Measurements from ENCODE around the gene AVPR2.

AVPR2 gene

DNA sequence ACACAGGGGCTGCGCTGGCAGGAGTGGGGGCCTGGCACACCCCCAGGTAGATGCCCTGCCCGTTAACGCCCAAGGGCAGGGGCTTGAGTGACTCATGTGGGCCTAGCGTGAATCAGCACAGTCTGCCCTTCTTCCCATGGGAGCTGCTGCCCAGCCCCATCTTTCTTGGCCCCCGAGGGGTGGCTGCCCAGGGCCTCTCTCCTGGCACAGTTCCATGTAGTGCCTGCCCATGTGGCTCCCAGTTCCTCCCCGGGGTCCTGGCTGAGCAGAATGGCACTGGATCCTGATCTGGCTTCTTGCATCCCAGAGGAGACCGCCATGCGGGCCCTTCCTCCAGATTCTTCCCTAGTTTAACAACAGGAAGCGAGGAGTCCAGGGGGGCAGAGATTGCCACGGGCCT lies 2.1 kb upstream of the AVPR2 start:
- Histone ChIP-seq H3K9ac (ENCODE audit: low read depth, low read length) (no peak overlapping the region), H3K4me2 (ENCODE audit: insufficient read depth, low read length) (no peak overlapping the region), H3K27me3 (ENCODE audit: insufficient read depth, low read length, poor library complexity) (no peaks in the 10 kb centered on the region), H4K20me1 (ENCODE audit: insufficient read depth, low read length) (no peaks in the 10 kb centered on the region), H2AFZ (ENCODE audit: low read depth, low read length) (no peak overlapping the region), H3K27ac (ENCODE audit: low read length) (no peak overlapping the region), H3K36me3 (ENCODE audit: insufficient read depth, low read length) (peaks cover 5% of the 10 kb centered on the region), H3K4me1 (ENCODE audit: insufficient read depth, low read length) (peaks cover 18% of the 10 kb centered on the region), H3K9me3 (ENCODE audit: insufficient read depth, low read length, severe bottlenecking) (no peaks in the 10 kb centered on the region), H3K4me3 (ENCODE audit: low read depth in 1 of 2, low read length in 2 of 2) (no peak overlapping the region), H3K79me2 (ENCODE audit: insufficient read depth, low read length) (no peaks in the 10 kb centered on the region)
- TF ChIP-seq EZH2 (IDR thresholded peaks at IDR 0.05; ENCODE audit: borderline replicate concordance, low read depth, low read length, severe bottlenecking) = no peak
- TF ChIP-seq, protein P1, sequence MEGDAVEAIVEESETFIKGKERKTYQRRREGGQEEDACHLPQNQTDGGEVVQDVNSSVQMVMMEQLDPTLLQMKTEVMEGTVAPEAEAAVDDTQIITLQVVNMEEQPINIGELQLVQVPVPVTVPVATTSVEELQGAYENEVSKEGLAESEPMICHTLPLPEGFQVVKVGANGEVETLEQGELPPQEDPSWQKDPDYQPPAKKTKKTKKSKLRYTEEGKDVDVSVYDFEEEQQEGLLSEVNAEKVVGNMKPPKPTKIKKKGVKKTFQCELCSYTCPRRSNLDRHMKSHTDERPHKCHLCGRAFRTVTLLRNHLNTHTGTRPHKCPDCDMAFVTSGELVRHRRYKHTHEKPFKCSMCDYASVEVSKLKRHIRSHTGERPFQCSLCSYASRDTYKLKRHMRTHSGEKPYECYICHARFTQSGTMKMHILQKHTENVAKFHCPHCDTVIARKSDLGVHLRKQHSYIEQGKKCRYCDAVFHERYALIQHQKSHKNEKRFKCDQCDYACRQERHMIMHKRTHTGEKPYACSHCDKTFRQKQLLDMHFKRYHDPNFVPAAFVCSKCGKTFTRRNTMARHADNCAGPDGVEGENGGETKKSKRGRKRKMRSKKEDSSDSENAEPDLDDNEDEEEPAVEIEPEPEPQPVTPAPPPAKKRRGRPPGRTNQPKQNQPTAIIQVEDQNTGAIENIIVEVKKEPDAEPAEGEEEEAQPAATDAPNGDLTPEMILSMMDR (IDR thresholded peaks at IDR 0.05; ENCODE audit: borderline replicate concordance, extremely low read depth, low read length, poor library complexity, severe bottlenecking) = no peak
- no peak for DNase-seq
- ATAC-seq (ENCODE audit: insufficient read depth, low read depth) = no peak

- Histone ChIP-seq H3K9ac (ENCODE audit: low read depth, low read length) (no peak overlapping the region), H2AFZ (ENCODE audit: low read depth, low read length) (no peak overlapping the region), H3K36me3 (ENCODE audit: insufficient read depth, low read length) (peaks cover 9% of the 10 kb centered on the region), H3K4me2 (ENCODE audit: insufficient read depth, low read length) (no peak overlapping the region), H3K4me3 (ENCODE audit: low read depth in 1 of 2, low read length in 2 of 2) (no peak overlapping the region), H3K4me1 (ENCODE audit: insufficient read depth, low read length) (peaks cover 18% of the 10 kb centered on the region), H3K27me3 (ENCODE audit: insufficient read depth, low read length, poor library complexity) (no peaks in the 10 kb centered on the region), H3K9me3 (ENCODE audit: insufficient read depth, low read length, severe bottlenecking) (no peaks in the 10 kb centered on the region), H3K27ac (ENCODE audit: low read length) (no peak overlapping the region), H3K79me2 (ENCODE audit: insufficient read depth, low read length) (no peaks in the 10 kb centered on the region), H4K20me1 (ENCODE audit: insufficient read depth, low read length) (no peaks in the 10 kb centered on the region)
- peak; percentile 5; the same call in 1 of the 3 replicates for ATAC-seq (ENCODE audit: insufficient read depth, low read depth)
- TF ChIP-seq, protein P1 (IDR thresholded peaks at IDR 0.05; ENCODE audit: borderline replicate concordance, extremely low read depth, low read length, poor library complexity, severe bottlenecking) = no peak
- TF ChIP-seq EZH2 (IDR thresholded peaks at IDR 0.05; ENCODE audit: borderline replicate concordance, low read depth, low read length, severe bottlenecking) = no peak
- no peak for DNase-seq
Measured at GRCh38 chrX:153903238-153903980, 1.1 kb upstream of the AVPR2 start.

DNA sequence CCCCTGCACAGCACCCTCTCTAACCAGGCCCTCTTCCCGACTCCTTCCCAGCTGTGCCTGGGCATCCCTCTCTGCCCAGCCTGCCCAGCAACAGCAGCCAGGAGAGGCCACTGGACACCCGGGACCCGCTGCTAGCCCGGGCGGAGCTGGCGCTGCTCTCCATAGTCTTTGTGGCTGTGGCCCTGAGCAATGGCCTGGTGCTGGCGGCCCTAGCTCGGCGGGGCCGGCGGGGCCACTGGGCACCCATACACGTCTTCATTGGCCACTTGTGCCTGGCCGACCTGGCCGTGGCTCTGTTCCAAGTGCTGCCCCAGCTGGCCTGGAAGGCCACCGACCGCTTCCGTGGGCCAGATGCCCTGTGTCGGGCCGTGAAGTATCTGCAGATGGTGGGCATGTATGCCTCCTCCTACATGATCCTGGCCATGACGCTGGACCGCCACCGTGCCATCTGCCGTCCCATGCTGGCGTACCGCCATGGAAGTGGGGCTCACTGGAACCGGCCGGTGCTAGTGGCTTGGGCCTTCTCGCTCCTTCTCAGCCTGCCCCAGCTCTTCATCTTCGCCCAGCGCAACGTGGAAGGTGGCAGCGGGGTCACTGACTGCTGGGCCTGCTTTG lies 1.1 kb downstream of the AVPR2 start:
- H3K4me1 ChIP-seq (ENCODE audit: insufficient read depth, low read length) = peaks cover 14% of the 10 kb centered on the region
- H3K36me3 ChIP-seq (ENCODE audit: insufficient read depth, low read length) = peaks cover 22% of the 10 kb centered on the region
- no peak overlapping the region for H3K9ac ChIP-seq (ENCODE audit: low read depth, low read length)
- no peak for DNase-seq
- no peaks in the 10 kb centered on the region for H3K79me2 ChIP-seq (ENCODE audit: insufficient read depth, low read length)
- no peaks in the 10 kb centered on the region; the same call in 1 of the 2 replicates for H4K20me1 ChIP-seq (ENCODE audit: insufficient read depth, low read length)
- no peaks in the 10 kb centered on the region for H3K9me3 ChIP-seq (ENCODE audit: insufficient read depth, low read length, severe bottlenecking)
- H3K4me3 ChIP-seq (ENCODE audit: low read depth in 1 of 2, low read length in 2 of 2) = no peak overlapping the region
- H3K4me2 ChIP-seq (ENCODE audit: insufficient read depth, low read length) = no peak overlapping the region
- TF ChIP-seq, protein P1 (IDR thresholded peaks at IDR 0.05; ENCODE audit: borderline replicate concordance, extremely low read depth, low read length, poor library complexity, severe bottlenecking) = no peak
- no peak for TF ChIP-seq EZH2 (IDR thresholded peaks at IDR 0.05; ENCODE audit: borderline replicate concordance, low read depth, low read length, severe bottlenecking)
- no peaks in the 10 kb centered on the region for H3K27me3 ChIP-seq (ENCODE audit: insufficient read depth, low read length, poor library complexity)
- H3K27ac ChIP-seq (ENCODE audit: low read length) = no peak overlapping the region
- no peak overlapping the region for H2AFZ ChIP-seq (ENCODE audit: low read depth, low read length)
- peak; percentile 0; the same call in 1 of the 3 replicates for ATAC-seq (ENCODE audit: insufficient read depth, low read depth)

Measured in DND-41 (cell line).